GM19467 (cell line): ENCODE data around the gene TARM1.
"Not testable (repeated sequence)": the region's sequence is repeated elsewhere in the genome, so short reads cannot be mapped to it uniquely, and the experiment has no call there.

Source experiments
- ATAC-seq: cut with Tn5 transposase; IDR thresholded peaks from one replicate; pipeline ENCODE4 v1.9.1; 2021; ENCODE audit warnings: mild to moderate bottlenecking, moderate library complexity; ENCODE audit not compliant: unreplicated experiment

The TARM1 gene

GRCh38 chr19:54100561-54100960 lies 19.4 kb upstream of the TARM1 start, which contains the start of gene OSCAR:
Gene OSCAR, minus strand, starts transcription at chr19:54100803. Its CDS starts 11 bp downstream, at chr19:54100792.
- no peak for ATAC-seq

GRCh38 chr19:54099903-54100255 lies 18.7 kb upstream of the TARM1 start:
- ATAC-seq, result not testable (repeated sequence)

GRCh38 chr19:54099190-54099902 lies 18.2 kb upstream of the TARM1 start:
- no peak for ATAC-seq

GRCh38 chr19:54096617-54097106 lies 15.5 kb upstream of the TARM1 start:
- ATAC-seq, result no peak

GRCh38 chr19:54095859-54096616 lies 14.9 kb upstream of the TARM1 start:
- ATAC-seq, result not testable (repeated sequence)

GRCh38 chr19:54095136-54095858 lies 14.1 kb upstream of the TARM1 start:
- ATAC-seq, result no peak

GRCh38 chr19:54094426-54095000 lies 13.3 kb upstream of the TARM1 start:
- ATAC-seq, result no peak

GRCh38 chr19:54084410-54084809 lies 3.2 kb upstream of the TARM1 start:
- no peak for ATAC-seq

GRCh38 chr19:54077334-54077733 lies 3.8 kb downstream of the TARM1 start:
- no peak for ATAC-seq

- ATAC-seq, result no peak
Measured at GRCh38 chr19:54074851-54075250, 6.3 kb downstream of the TARM1 start.

- no peak for ATAC-seq
Measured at GRCh38 chr19:54073829-54074228, 7.3 kb downstream of the TARM1 start.

GRCh38 chr19:54069470-54069869 lies 11.7 kb downstream of the TARM1 start:
- no peak for ATAC-seq

- no peak for ATAC-seq
Measured at GRCh38 chr19:54063350-54064116, 17.6 kb downstream of the TARM1 start, which contains the start of gene VSTM1. Gene VSTM1, minus strand, starts transcription at chr19:54063897. Its CDS starts 120 bp downstream, at chr19:54063777.

GRCh38 chr19:54062643-54063042 lies 18.5 kb downstream of the TARM1 start:
- no peak for ATAC-seq

GRCh38 chr19:54047616-54048015 lies 33.5 kb downstream of the TARM1 start:
- ATAC-seq, result no peak

GRCh38 chr19:54045771-54046170 lies 35.4 kb downstream of the TARM1 start:
- no peak for ATAC-seq

- ATAC-seq, result no peak
Measured at GRCh38 chr19:54042989-54043388, 38.2 kb downstream of the TARM1 start.

- ATAC-seq, result no peak
Measured at GRCh38 chr19:54041969-54042606, 39.1 kb downstream of the TARM1 start.

GRCh38 chr19:54040003-54040402 lies 41.2 kb downstream of the TARM1 start:
- ATAC-seq, result no peak

GRCh38 chr19:54036542-54036941 lies 44.6 kb downstream of the TARM1 start:
- ATAC-seq, result not testable (repeated sequence)
